Activated CD4-positive, alpha-beta T cell treated with anti-CD3 and anti-CD28 coated beads, Interleukin-2, amount 10 ng/mL, durations not matched to agents 7 days and 5 days (primary cell): ENCODE results near the gene LPCAT3. TPM values are rescaled to one million over a fixed set of nuclear protein-coding genes. Genes with fewer than 3 reads are reported as not detected.

Experiments used
- CTCF ChIA-PET: fragments of 350-600 bp; sonication (Branson Sonifier 250); formaldehyde crosslinking; loops from one replicate; lab custom pipeline; 2021; ENCODE audit warnings: antibody characterized with exemption; lab: Charles Lee
- POLR2A ChIA-PET: fragments of 350-600 bp; sonication (Branson Sonifier 250); formaldehyde crosslinking; loops from one replicate; lab custom pipeline; 2021; ENCODE audit warnings: antibody characterized with exemption; lab: Charles Lee
- DNase-seq: peaks from one replicate; pipeline ENCODE4 v3.0.0-alpha.2; 2020
- H3K27ac Mint-ChIP-seq: one replicate; pipeline ENCODE4 v1.8.0; 2021; ENCODE audit warnings: mild to moderate bottlenecking, moderate library complexity, mixed read lengths
- H3K27me3 Mint-ChIP-seq: one replicate; pipeline ENCODE4 v1.8.0; 2021; ENCODE audit warnings: mixed read lengths
- H3K36me3 Mint-ChIP-seq: one replicate; pipeline ENCODE4 v1.8.0; 2021; ENCODE audit warnings: low read depth, mixed read lengths
- H3K4me1 Mint-ChIP-seq: one replicate; pipeline ENCODE4 v1.8.0; 2021; ENCODE audit warnings: mixed read lengths
- H3K4me3 Mint-ChIP-seq: one replicate; pipeline ENCODE4 v1.8.0; 2021; ENCODE audit warnings: mild to moderate bottlenecking, moderate library complexity, mixed read lengths
- H3K9me3 Mint-ChIP-seq: one replicate; pipeline ENCODE4 v1.8.0; 2021; ENCODE audit warnings: mixed read lengths
- total RNA-seq, 2 experiments: library from RNA; stranded (reverse); gene quantifications; one replicate each; pipeline ENCODE4 v1.2.3, GENCODE V29; 2021

Gene LPCAT3
- total RNA-seq, 2 experiments from 2014 or later = 36.8 to 45.4 TPM

GRCh38 chr12:6938353-6939190 lies 79.7 kb downstream of the LPCAT3 start:
- DNase-seq = no peak
- H3K4me1 Mint-ChIP-seq = peaks cover 59% of the 10 kb centered on the region
- ChIA-PET POLR2A (interaction anchor here (0.8 to 1.1 kb wide), 3 partner anchors 13 to 66 kb away, joined by 3 to 4 read pairs (median 3); partner anchors contain the start of gene SPSB2), CTCF (interaction anchor here (0.9 to 17.8 kb wide), 25 partner anchors 9 to 194 kb away, joined by 3 to 388 read pairs (median 5); partner anchors contain the start of genes ATN1, C1RL, CDCA3 and LPCAT3)
- H3K9me3 Mint-ChIP-seq = no peaks in the 10 kb centered on the region
- H3K4me3 Mint-ChIP-seq = peak overlapping the region; percentile 81
- H3K36me3 Mint-ChIP-seq = peaks cover 26% of the 10 kb centered on the region
- no peaks in the 10 kb centered on the region for H3K27me3 Mint-ChIP-seq
- peak overlapping the region; percentile 97 for H3K27ac Mint-ChIP-seq

GRCh38 chr12:6937481-6938352 lies 80.6 kb downstream of the LPCAT3 start:
- POLR2A ChIA-PET = interaction anchor here (0.8 to 1.1 kb wide), 3 partner anchors 14 to 65 kb away, joined by 3 to 4 read pairs (median 3); partner anchors contain the start of gene SPSB2
- Mint-ChIP-seq H3K27ac (peak overlapping the region; percentile 97), H3K27me3 (no peaks in the 10 kb centered on the region), H3K36me3 (peaks cover 32% of the 10 kb centered on the region), H3K4me1 (peaks cover 59% of the 10 kb centered on the region), H3K9me3 (no peaks in the 10 kb centered on the region), H3K4me3 (peak overlapping the region; percentile 81)
- peak; percentile 95 for DNase-seq
- CTCF ChIA-PET = interaction anchor here (0.6 to 17.8 kb wide), 32 partner anchors 9 to 602 kb away, joined by 3 to 388 read pairs (median 4); partner anchors contain the start of genes ATN1, C1RL, CDCA3 and LPCAT3

GRCh38 chr12:6936636-6937480 lies 81.4 kb downstream of the LPCAT3 start:
- ChIA-PET POLR2A (interaction anchor here (1.1 kb wide), 1 partner anchor 64 kb away, joined by 4 read pairs; the partner anchor contains the start of gene SPSB2), CTCF (interaction anchor here (0.8 to 17.8 kb wide), 16 partner anchors 8 to 184 kb away, joined by 3 to 388 read pairs (median 8); partner anchors contain the start of genes ATN1, CDCA3, MLF2 and PTPN6)
- no peaks in the 10 kb centered on the region for H3K27me3 Mint-ChIP-seq
- H3K4me3 Mint-ChIP-seq = peak overlapping the region; percentile 81
- H3K4me1 Mint-ChIP-seq = peaks cover 60% of the 10 kb centered on the region
- DNase-seq = peak; percentile 72
- peaks cover 31% of the 10 kb centered on the region for H3K36me3 Mint-ChIP-seq
- H3K27ac Mint-ChIP-seq = peak overlapping the region; percentile 97
- no peaks in the 10 kb centered on the region for H3K9me3 Mint-ChIP-seq

- peaks cover 31% of the 10 kb centered on the region for H3K36me3 Mint-ChIP-seq
These were observed 82.1 kb downstream of the LPCAT3 start for GRCh38 chr12:6936194-6936635.

GRCh38 chr12:6935371-6936193 lies 82.7 kb downstream of the LPCAT3 start:
- CTCF ChIA-PET = interaction anchor here (1.1 to 17.8 kb wide), 6 partner anchors 9 to 209 kb away, joined by 4 to 388 read pairs (median 4); partner anchors contain the start of genes LPCAT3 and SPSB2
- H3K4me1 Mint-ChIP-seq = peaks cover 67% of the 10 kb centered on the region
- DNase-seq = no peak
- peak overlapping the region; percentile 97 for H3K27ac Mint-ChIP-seq
- H3K4me3 Mint-ChIP-seq = peak overlapping the region; percentile 81
- POLR2A ChIA-PET = no interaction called here
- peaks cover 31% of the 10 kb centered on the region for H3K36me3 Mint-ChIP-seq
- H3K27me3 Mint-ChIP-seq = no peaks in the 10 kb centered on the region
- no peaks in the 10 kb centered on the region for H3K9me3 Mint-ChIP-seq

More at GRCh38 chr12:6936194-6936635, 82.1 kb downstream of the LPCAT3 start:
- Mint-ChIP-seq H3K27ac (peak overlapping the region; percentile 97), H3K9me3 (no peaks in the 10 kb centered on the region), H3K27me3 (no peaks in the 10 kb centered on the region), H3K4me1 (peaks cover 63% of the 10 kb centered on the region), H3K4me3 (peak overlapping the region; percentile 81)
- ChIA-PET POLR2A (no interaction called here), CTCF (interaction anchor here (1.3 to 17.8 kb wide), 4 partner anchors 8 to 63 kb away, joined by 4 to 388 read pairs (median 11); partner anchors contain the start of gene SPSB2)
- no peak for DNase-seq

GRCh38 chr12:6934110-6934509 lies 84.2 kb downstream of the LPCAT3 start:
- DNase-seq = no peak
- Mint-ChIP-seq H3K4me3 (peak overlapping the region; percentile 41), H3K9me3 (no peaks in the 10 kb centered on the region), H3K27ac (peak overlapping the region; percentile 89), H3K36me3 (peaks cover 31% of the 10 kb centered on the region), H3K27me3 (no peaks in the 10 kb centered on the region), H3K4me1 (peaks cover 72% of the 10 kb centered on the region)
- CTCF ChIA-PET = interaction anchor here (0.7 to 3.6 kb wide), 10 partner anchors 9 to 210 kb away, joined by 3 to 18 read pairs (median 4); partner anchors contain the start of genes C12orf57, LPCAT3 and RNU7-1
- POLR2A ChIA-PET = interaction anchor here (0.7 kb wide), 1 partner anchor 11 kb away, joined by 4 read pairs; no protein-coding TSS in a partner anchor

GRCh38 chr12:6932766-6933165 lies 85.5 kb downstream of the LPCAT3 start:
- peak; percentile 19 for DNase-seq
- H3K27ac Mint-ChIP-seq = peak overlapping the region; percentile 88
- H3K27me3 Mint-ChIP-seq = no peaks in the 10 kb centered on the region
- H3K4me1 Mint-ChIP-seq = peaks cover 75% of the 10 kb centered on the region
- H3K36me3 Mint-ChIP-seq = peaks cover 31% of the 10 kb centered on the region
- no peaks in the 10 kb centered on the region for H3K9me3 Mint-ChIP-seq
- POLR2A ChIA-PET = no interaction called here
- CTCF ChIA-PET = interaction anchor here (0.5 to 1.4 kb wide), 2 partner anchors 45 to 61 kb away, joined by 3 to 5 read pairs; no protein-coding TSS in a partner anchor
- no peak overlapping the region for H3K4me3 Mint-ChIP-seq

GRCh38 chr12:6929466-6930452 lies 88.5 kb downstream of the LPCAT3 start:
- ChIA-PET POLR2A (interaction anchor here (1.6 kb wide), 1 partner anchor 14 kb away, joined by 5 read pairs; the partner anchor contains the start of genes C12orf57 and RNU7-1), CTCF (interaction anchor here (1.0 to 3.1 kb wide), 8 partner anchors 8 to 57 kb away, joined by 3 to 24 read pairs (median 4); partner anchors contain the start of genes C12orf57, RNU7-1 and SPSB2)
- no peak for DNase-seq
- Mint-ChIP-seq H3K4me1 (peaks cover 77% of the 10 kb centered on the region), H3K27ac (peak overlapping the region; percentile 10), H3K4me3 (peak overlapping the region; percentile 78), H3K36me3 (peaks cover 16% of the 10 kb centered on the region), H3K27me3 (no peaks in the 10 kb centered on the region), H3K9me3 (no peaks in the 10 kb centered on the region)

- no peaks in the 10 kb centered on the region for H3K9me3 Mint-ChIP-seq
- ChIA-PET CTCF (interaction anchor here (1.0 to 5.6 kb wide), 9 partner anchors 9 to 56 kb away, joined by 3 to 39 read pairs (median 5); partner anchors contain the start of genes C12orf57, ENO2, RNU7-1 and SPSB2), POLR2A (no interaction called here)
- peaks cover 13% of the 10 kb centered on the region for H3K36me3 Mint-ChIP-seq
- H3K4me1 Mint-ChIP-seq = peaks cover 77% of the 10 kb centered on the region
- peak overlapping the region; percentile 83 for H3K27ac Mint-ChIP-seq
- H3K4me3 Mint-ChIP-seq = peak overlapping the region; percentile 78
- H3K27me3 Mint-ChIP-seq = no peaks in the 10 kb centered on the region
- no peak for DNase-seq
These were observed 89.4 kb downstream of the LPCAT3 start for GRCh38 chr12:6928703-6929407.
